WTC11 (cell line): Measurements from ENCODE around the gene SINHCAF. TPM values are rescaled to one million over a fixed set of nuclear protein-coding genes. Genes with fewer than 3 reads are reported as not detected.

Experiments used
- ATAC-seq: fragments of 200-7000 bp; cut with Tn5 transposase; 2 replicates; pipeline ENCODE4 v1.10.0; 2021; ENCODE audit warnings: mild to moderate bottlenecking, moderate library complexity
- CTCF ChIA-PET: fragments of 300-600 bp; sonication (Branson Sonifier 250); formaldehyde crosslinking; loops from one replicate; lab custom pipeline; 2021; ENCODE audit warnings: antibody characterized with exemption; lab: Charles Lee
- POLR2A ChIA-PET: fragments of 350-600 bp; sonication (Branson Sonifier 250); formaldehyde crosslinking; loops from one replicate; lab custom pipeline; 2021; ENCODE audit warnings: antibody characterized with exemption; lab: Charles Lee
- DNase-seq: peaks from one replicate; pipeline ENCODE4 v3.0.0; 2021; ENCODE audit warnings: low spot score
- H3K27ac Mint-ChIP-seq: 2 replicates; pipeline ENCODE4 v1.8.0; 2021; ENCODE audit warnings: mixed read lengths
- H3K27me3 Mint-ChIP-seq: 2 replicates; pipeline ENCODE4 v1.8.0; 2021; ENCODE audit warnings: low read depth, mild to moderate bottlenecking, moderate library complexity, mixed read lengths
- H3K36me3 Mint-ChIP-seq: 2 replicates; pipeline ENCODE4 v1.8.0; 2021; ENCODE audit warnings: mixed read lengths
- H3K4me1 Mint-ChIP-seq: 2 replicates; pipeline ENCODE4 v1.8.0; 2022; ENCODE audit warnings: mixed read lengths
- H3K4me3 Mint-ChIP-seq: 2 replicates; pipeline ENCODE4 v1.8.0; 2021; ENCODE audit warnings: mild to moderate bottlenecking, moderate library complexity, mixed read lengths
- H3K9me3 Mint-ChIP-seq: 2 replicates; pipeline ENCODE4 v1.8.0; 2021; ENCODE audit warnings: mixed read lengths
- AR ChIP-seq: fragments of 250-450 bp; sonication (Bioruptor Pico); IDR thresholded peaks from 2 replicates; pipeline ENCODE4 v1.9.0; 2021; ENCODE audit warnings: mild to moderate bottlenecking
- ATF6 ChIP-seq: sonication (generic); formaldehyde crosslinking; IDR thresholded peaks from 2 replicates; pipeline ENCODE4 v1.8.1; 2023; ENCODE audit warnings: mild to moderate bottlenecking, missing genetic modification reagents
- E2F1 ChIP-seq: sonication (generic); formaldehyde crosslinking; IDR thresholded peaks from 2 replicates; pipeline ENCODE4 v1.8.0; 2022; ENCODE audit warnings: mild to moderate bottlenecking, missing genetic modification reagents
- ELF4 ChIP-seq: sonication (generic); formaldehyde crosslinking; IDR thresholded peaks from 2 replicates; pipeline ENCODE4 v1.8.1; 2022; ENCODE audit warnings: low read depth, mild to moderate bottlenecking, moderate library complexity, missing genetic modification reagents
- IRF2 ChIP-seq: sonication (generic); formaldehyde crosslinking; IDR thresholded peaks from 2 replicates; pipeline ENCODE4 v1.8.0; 2022; ENCODE audit warnings: low read depth, missing genetic modification reagents, borderline replicate concordance
- MYBL2 ChIP-seq: sonication (generic); formaldehyde crosslinking; IDR thresholded peaks from 2 replicates; pipeline ENCODE4 v1.8.1; 2023; ENCODE audit warnings: mild to moderate bottlenecking, moderate library complexity, missing genetic modification reagents
- NR1H2 ChIP-seq: sonication (generic); formaldehyde crosslinking; IDR thresholded peaks from 2 replicates; pipeline ENCODE4 v1.9.0; 2021; ENCODE audit warnings: mild to moderate bottlenecking, moderate library complexity, missing genetic modification reagents
- NR3C1 ChIP-seq: sonication (generic); formaldehyde crosslinking; conservative IDR thresholded peaks from 2 replicates; pipeline ENCODE4 v1.8.1; 2023; ENCODE audit warnings: low read depth, mild to moderate bottlenecking, missing genetic modification reagents
- PRDM15 ChIP-seq: sonication (generic); formaldehyde crosslinking; IDR thresholded peaks from 2 replicates; pipeline ENCODE4 v1.8.0; 2022; ENCODE audit warnings: missing genetic modification reagents
- RELA ChIP-seq: sonication (generic); formaldehyde crosslinking; IDR thresholded peaks from 2 replicates; pipeline ENCODE4 v1.8.1; 2022; ENCODE audit warnings: missing genetic modification reagents, mild to moderate bottlenecking, borderline replicate concordance
- SMAD3 ChIP-seq: sonication (generic); formaldehyde crosslinking; IDR thresholded peaks from 2 replicates; pipeline ENCODE4 v1.8.0; 2022; ENCODE audit warnings: missing genetic modification reagents, mild to moderate bottlenecking, borderline replicate concordance
- TEAD1 ChIP-seq: sonication (generic); formaldehyde crosslinking; IDR thresholded peaks from 2 replicates; pipeline ENCODE4 v1.8.0; 2022; ENCODE audit warnings: mild to moderate bottlenecking, missing genetic modification reagents
- TEAD4 ChIP-seq: sonication (generic); formaldehyde crosslinking; IDR thresholded peaks from 2 replicates; pipeline ENCODE4 v1.8.0; 2022; ENCODE audit warnings: mild to moderate bottlenecking, missing genetic modification reagents
- ZBTB21 ChIP-seq: sonication (generic); formaldehyde crosslinking; IDR thresholded peaks from 2 replicates; pipeline ENCODE4 v1.8.1; 2023; ENCODE audit warnings: mild to moderate bottlenecking, missing genetic modification reagents, borderline replicate concordance
- ZNF138 ChIP-seq: sonication (generic); formaldehyde crosslinking; conservative IDR thresholded peaks from 2 replicates; pipeline ENCODE4 v1.8.1; 2022; ENCODE audit warnings: mild to moderate bottlenecking, moderate library complexity, missing genetic modification reagents
- total RNA-seq: library from RNA; stranded (reverse); gene quantifications from 3 replicates; pipeline ENCODE4 v1.2.3, GENCODE V29; 2021
- TF ChIP-seq, protein P1 (sequence below): sonication (generic); formaldehyde crosslinking; IDR thresholded peaks from 2 replicates; pipeline ENCODE4 v1.8.1; 2022; ENCODE audit warnings: mild to moderate bottlenecking, moderate library complexity, missing genetic modification reagents
- TF ChIP-seq, protein P2 (sequence below): sonication (generic); formaldehyde crosslinking; IDR thresholded peaks from 2 replicates; pipeline ENCODE4 v1.8.1; 2023; ENCODE audit warnings: mild to moderate bottlenecking, moderate library complexity, missing genetic modification reagents
- TF ChIP-seq, protein P3 (sequence below): sonication (generic); formaldehyde crosslinking; IDR thresholded peaks from 2 replicates; pipeline ENCODE4 v1.8.1; 2023; ENCODE audit warnings: mild to moderate bottlenecking, missing genetic modification reagents

The SINHCAF gene
- total RNA-seq, 1 experiment from 2014 or later: 407 TPM

- Mint-ChIP-seq H3K4me1 (peaks cover 14% of the 10 kb centered on the region), H3K4me3 (no peak overlapping the region), H3K36me3 (no peaks in the 10 kb centered on the region), H3K27me3 (no peaks in the 10 kb centered on the region), H3K9me3 (no peaks in the 10 kb centered on the region), H3K27ac (no peak overlapping the region)
- no peak for DNase-seq
- TF ChIP-seq E2F1 (CRISPR knock-in tag) (no peak), RELA (CRISPR knock-in tag) (no peak), TEAD4 (CRISPR knock-in tag) (no peak), NR3C1 (CRISPR knock-in tag) (no peak), AR (CRISPR knock-in tag) (no peak), ATF6 (no peak)
- ATAC-seq: no peak
- ChIA-PET CTCF (no interaction called here), POLR2A (no interaction called here)
These were observed 77.6 kb downstream of the SINHCAF start for GRCh38 chr12:31248337-31248736.

DNA sequence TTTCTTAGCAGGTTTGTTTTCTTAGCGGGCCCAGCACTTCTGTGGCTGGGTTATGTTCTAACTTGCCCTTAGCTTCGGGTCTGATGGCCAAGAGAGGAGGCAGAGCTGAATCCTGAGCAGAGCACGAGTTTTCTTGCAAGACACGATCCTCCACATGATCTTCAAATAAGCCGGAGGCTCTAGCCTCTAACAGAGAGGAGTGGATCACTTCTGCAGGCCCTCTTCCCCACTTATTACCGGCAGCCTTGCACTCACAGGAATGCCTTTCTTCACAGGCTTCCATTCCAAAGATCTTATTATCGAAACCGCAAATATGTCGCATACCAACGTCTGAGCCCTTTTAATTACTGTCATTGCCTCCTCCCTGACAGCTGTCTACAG is 79.5 kb downstream of the SINHCAF start:
- Mint-ChIP-seq H3K36me3 (no peaks in the 10 kb centered on the region), H3K9me3 (no peaks in the 10 kb centered on the region), H3K4me1 (peaks cover 12% of the 10 kb centered on the region), H3K27ac (peak overlapping the region; percentile 25), H3K27me3 (no peaks in the 10 kb centered on the region), H3K4me3 (no peak overlapping the region)
- CTCF ChIA-PET: interaction anchor here (0.6 to 3.1 kb wide), 6 partner anchors 9 to 395 kb away, joined by 3 to 18 read pairs (median 4); no protein-coding TSS in a partner anchor
- POLR2A ChIA-PET: no interaction called here
- ATAC-seq (peak; percentile 38), DNase-seq (no peak)
- no peak for TF ChIP-seq ELF4 (CRISPR knock-in tag)
- TF ChIP-seq, protein P1, sequence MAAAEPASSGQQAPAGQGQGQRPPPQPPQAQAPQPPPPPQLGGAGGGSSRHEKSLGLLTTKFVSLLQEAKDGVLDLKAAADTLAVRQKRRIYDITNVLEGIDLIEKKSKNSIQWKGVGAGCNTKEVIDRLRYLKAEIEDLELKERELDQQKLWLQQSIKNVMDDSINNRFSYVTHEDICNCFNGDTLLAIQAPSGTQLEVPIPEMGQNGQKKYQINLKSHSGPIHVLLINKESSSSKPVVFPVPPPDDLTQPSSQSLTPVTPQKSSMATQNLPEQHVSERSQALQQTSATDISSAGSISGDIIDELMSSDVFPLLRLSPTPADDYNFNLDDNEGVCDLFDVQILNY (CRISPR knock-in tag): no peak
- TF ChIP-seq TEAD1 (CRISPR knock-in tag): no peak
- no peak for TF ChIP-seq IRF2
- no peak for TF ChIP-seq SMAD3
- no peak for TF ChIP-seq NR1H2 (CRISPR knock-in tag)
- TF ChIP-seq, protein P2, sequence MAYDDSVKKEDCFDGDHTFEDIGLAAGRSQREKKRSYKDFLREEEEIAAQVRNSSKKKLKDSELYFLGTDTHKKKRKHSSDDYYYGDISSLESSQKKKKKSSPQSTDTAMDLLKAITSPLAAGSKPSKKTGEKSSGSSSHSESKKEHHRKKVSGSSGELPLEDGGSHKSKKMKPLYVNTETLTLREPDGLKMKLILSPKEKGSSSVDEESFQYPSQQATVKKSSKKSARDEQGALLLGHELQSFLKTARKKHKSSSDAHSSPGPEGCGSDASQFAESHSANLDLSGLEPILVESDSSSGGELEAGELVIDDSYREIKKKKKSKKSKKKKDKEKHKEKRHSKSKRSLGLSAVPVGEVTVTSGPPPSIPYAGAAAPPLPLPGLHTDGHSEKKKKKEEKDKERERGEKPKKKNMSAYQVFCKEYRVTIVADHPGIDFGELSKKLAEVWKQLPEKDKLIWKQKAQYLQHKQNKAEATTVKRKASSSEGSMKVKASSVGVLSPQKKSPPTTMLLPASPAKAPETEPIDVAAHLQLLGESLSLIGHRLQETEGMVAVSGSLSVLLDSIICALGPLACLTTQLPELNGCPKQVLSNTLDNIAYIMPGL: no peak
- TF ChIP-seq ZNF138: no peak
- TF ChIP-seq ZBTB21 (CRISPR knock-in tag): no peak
- TF ChIP-seq, protein P3, sequence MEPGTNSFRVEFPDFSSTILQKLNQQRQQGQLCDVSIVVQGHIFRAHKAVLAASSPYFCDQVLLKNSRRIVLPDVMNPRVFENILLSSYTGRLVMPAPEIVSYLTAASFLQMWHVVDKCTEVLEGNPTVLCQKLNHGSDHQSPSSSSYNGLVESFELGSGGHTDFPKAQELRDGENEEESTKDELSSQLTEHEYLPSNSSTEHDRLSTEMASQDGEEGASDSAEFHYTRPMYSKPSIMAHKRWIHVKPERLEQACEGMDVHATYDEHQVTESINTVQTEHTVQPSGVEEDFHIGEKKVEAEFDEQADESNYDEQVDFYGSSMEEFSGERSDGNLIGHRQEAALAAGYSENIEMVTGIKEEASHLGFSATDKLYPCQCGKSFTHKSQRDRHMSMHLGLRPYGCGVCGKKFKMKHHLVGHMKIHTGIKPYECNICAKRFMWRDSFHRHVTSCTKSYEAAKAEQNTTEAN (CRISPR knock-in tag): no peak
- no peak for TF ChIP-seq PRDM15 (CRISPR knock-in tag)
- no peak for TF ChIP-seq MYBL2 (CRISPR knock-in tag)
